ENCODE measurements around the gene GPHN.
"Not testable (repeated sequence)": the region's sequence is repeated elsewhere in the genome, so short reads cannot be mapped to it uniquely, and the experiment has no call there.

Gene GPHN

GRCh38 chr14:66696326-66696725 is 188.4 kb downstream of the GPHN start:
- DNase-seq, result no peak

- no peak for DNase-seq
Observed at GRCh38 chr14:66698503-66698902, 190.6 kb downstream of the GPHN start.

GRCh38 chr14:66701813-66702212 is 193.9 kb downstream of the GPHN start:
- DNase-seq, result no peak

DNA sequence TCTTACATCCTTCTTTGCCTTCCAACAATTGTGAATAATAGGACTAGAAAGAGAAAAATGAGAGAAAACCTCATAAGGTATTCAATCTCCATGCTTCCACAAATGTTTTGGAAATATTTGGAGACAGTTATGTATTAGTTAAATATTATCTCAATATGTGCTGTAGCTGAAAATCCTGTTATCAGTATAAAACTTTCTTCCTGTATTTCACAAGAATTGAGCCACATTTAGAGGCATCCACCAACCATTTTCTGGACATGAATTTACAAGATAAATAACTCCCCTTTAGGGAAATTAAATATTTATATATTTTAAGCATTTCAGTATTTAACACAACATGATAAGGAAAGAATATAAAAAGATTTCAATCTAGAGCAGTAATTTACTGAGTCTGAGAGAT is 200.3 kb downstream of the GPHN start:
- DNase-seq, result no peak

DNA sequence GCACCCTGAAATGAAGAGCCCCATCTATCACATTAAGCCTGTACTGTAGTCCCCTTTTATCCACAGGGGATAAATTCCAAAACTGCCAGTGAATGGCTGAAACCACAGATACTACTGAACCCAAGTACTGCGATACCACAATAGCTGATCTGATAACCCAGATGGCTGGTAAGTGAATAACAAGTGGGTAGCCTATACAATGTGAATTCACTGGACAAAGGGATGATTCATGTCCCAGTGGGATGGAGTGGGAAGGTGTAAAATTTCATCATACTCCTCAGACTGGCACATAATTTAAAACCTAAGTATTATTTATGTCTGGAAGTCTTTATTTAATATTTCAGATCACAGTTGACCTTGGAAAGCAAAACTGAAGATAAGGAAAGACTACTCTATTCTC is 201.3 kb downstream of the GPHN start:
- no peak for DNase-seq

GRCh38 chr14:66714291-66714690 is 206.3 kb downstream of the GPHN start:
- not testable (repeated sequence) for DNase-seq

- DNase-seq, result not testable (repeated sequence)
Observed at GRCh38 chr14:66715313-66715712, 207.4 kb downstream of the GPHN start.

GRCh38 chr14:66716227-66716626 is 208.3 kb downstream of the GPHN start:
- no peak for DNase-seq

GRCh38 chr14:66717561-66718140 is 209.7 kb downstream of the GPHN start:
- DNase-seq, result no peak

- DNase-seq, result no peak
Observed at GRCh38 chr14:66724996-66725395, 217.0 kb downstream of the GPHN start.

GRCh38 chr14:66731298-66731697 is 223.4 kb downstream of the GPHN start:
- not testable (repeated sequence) for DNase-seq

DNA sequence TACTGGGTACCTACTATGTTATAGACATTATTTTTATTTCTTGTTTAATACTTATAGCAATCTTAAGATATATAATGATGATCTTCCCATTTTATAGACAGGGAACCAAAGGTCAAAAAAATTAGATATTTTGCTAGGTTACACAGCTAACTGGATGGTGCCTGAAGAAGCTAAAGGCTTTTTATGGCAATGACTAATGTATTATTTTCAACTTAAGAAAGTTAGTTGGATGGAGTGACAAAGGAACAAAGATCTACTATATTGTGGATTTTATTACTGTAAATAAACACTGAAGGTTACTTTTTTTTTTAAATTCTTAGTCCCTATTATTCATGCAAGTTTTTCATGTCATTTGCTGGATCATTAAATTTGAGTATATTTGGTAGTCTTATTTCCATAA is 227.9 kb downstream of the GPHN start:
- DNase-seq, result no peak

DNA sequence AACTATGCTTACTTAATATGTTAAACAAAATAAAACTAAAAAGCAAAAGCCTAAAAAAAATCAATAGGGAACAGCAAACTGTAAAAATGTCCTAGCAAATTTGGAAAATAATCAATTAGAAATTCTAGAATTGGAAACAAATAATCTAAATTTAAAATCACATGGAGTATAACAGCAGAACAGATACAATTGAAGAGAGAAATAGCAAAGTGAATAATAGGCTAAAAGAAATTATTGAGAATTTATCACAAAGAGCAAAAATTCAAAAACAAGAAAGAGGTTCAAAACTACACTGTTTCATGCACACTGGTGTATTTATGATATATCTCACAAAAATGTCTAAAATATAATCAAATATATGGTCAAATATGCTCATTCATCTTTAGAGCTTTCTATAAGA is 231.9 kb downstream of the GPHN start:
- DNase-seq, result no peak

GRCh38 chr14:66745078-66745477 is 237.1 kb downstream of the GPHN start:
- no peak for DNase-seq

GRCh38 chr14:66746316-66747006 is 238.5 kb downstream of the GPHN start:
- no peak for DNase-seq

- no peak for DNase-seq
Observed at GRCh38 chr14:66752109-66752508, 244.2 kb downstream of the GPHN start.

- DNase-seq, result no peak
Observed at GRCh38 chr14:66758031-66758613, 250.2 kb downstream of the GPHN start.

GRCh38 chr14:66772146-66772545 is 264.2 kb downstream of the GPHN start:
- DNase-seq, result no peak

DNA sequence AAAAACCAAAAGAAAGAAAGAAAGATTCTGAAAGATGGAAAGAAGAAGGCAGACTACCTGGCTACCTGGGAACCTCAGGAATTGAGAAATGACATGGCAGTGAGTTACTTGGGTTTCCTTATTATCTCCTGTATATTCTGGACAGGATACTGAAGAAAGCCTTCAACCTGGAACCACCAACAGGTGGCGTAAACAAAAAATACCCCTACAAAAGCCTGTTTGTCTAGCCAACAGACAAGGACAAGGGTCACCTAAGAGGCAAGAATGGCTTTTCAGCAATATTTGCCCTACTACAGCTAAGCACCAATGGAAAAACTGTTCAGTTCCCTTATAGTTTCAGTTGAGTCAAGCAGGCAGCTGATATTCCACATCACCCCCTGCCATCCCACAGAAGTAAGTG is 274.9 kb downstream of the GPHN start:
- no peak for DNase-seq

GRCh38 chr14:66790101-66790500 is 282.2 kb downstream of the GPHN start:
- DNase-seq, result no peak

GRCh38 chr14:66802962-66803361 is 295.0 kb downstream of the GPHN start:
- no peak for DNase-seq

- DNase-seq, result no peak
Observed at GRCh38 chr14:66804141-66804540, 296.2 kb downstream of the GPHN start.

DNA sequence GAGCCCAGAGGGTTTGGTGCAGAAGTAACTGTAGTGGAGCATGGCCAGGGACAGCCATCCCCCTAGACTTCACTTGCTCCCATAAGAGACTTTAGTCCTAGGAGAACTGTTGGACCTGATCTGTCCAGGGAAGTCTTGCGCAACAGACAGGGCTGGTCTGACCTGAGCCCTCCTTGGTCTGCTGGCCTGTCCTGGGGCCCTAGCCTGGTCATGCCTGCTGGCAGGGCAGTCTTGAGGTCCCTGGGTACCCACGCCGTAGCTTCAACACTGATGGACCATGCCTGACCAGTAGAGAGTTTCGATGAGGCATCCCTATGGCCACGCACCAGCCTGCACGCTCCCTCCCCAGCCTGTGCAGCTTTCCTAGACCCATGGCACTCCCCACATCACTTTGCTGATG is 305.7 kb downstream of the GPHN start:
- no peak for DNase-seq

GRCh38 chr14:66815687-66816086 is 307.7 kb downstream of the GPHN start:
- DNase-seq, result no peak

DNA sequence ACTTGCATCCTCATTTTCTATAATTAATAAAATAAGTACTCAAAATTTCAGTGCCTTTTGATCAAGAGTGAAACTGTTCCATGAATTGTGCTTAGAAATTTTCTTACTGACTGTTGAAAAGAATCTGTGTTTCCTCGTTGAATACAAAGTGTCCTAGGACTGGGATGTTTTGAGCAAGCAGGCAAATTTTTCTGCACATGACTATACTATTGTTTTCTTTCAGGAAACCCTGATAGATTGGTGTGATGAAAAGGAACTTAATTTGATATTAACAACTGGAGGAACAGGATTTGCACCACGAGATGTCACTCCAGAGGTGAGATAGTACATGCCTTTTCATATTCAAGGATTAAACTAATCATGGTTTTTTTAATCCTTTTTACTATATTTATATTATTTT is 316.3 kb downstream of the GPHN start:
- no peak for DNase-seq
